ENCODE measurements around the gene ADGRG7. TPM values are rescaled to one million over a fixed set of nuclear protein-coding genes. Genes with fewer than 3 reads are reported as not detected.

The ADGRG7 gene
- total and polyA plus RNA-seq, 8 donors: 0.12 TPM; not detected in 7

DNA sequence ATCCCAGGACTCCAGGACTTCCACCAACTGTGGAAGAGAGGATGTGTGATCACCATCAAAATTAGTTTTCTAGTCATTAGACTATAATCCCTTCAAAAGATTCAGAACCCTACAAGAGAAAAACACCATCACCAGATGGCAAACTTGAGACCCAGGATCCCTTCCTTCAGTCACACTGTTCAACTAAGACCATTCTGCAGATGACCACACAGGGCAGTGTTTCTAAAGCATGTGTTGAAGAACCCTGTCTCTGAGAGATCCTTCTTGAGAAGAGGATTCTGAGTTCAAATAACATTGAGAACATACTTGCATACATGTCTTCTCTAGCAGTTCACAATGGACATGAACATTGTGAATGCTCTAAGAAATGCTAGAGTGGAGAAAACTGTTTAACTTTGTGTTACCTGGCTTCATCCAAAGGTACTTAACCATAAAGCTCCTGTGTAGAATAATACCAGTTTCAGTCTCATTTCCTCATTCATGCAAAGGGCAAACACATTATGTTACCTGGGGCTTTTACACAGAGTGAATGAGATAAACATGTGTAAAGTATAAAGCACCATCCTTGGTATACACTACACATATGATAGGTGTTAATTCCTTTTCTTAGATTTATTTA lies 2.4 kb upstream of the ADGRG7 start:
- ATAC-seq (no peak), FAIRE-seq (no peak), DNase-seq (no peak)
- Histone ChIP-seq H3K27ac (no peak overlapping the region), H3K9me3 (no peaks in the 10 kb centered on the region), H3K27me3 (no peaks in the 10 kb centered on the region), H3K36me3 (no peaks in the 10 kb centered on the region), H3K4me1 (peaks cover 0 to 3% (median 0%) of the 10 kb centered on the region in 3 donors), H3K4me3 (no peak overlapping the region)
- intact Hi-C loops (cut with DNase I): no loop called here
- no peak for TF ChIP-seq CTCF (IDR thresholded peaks at IDR 0.05)

DNA sequence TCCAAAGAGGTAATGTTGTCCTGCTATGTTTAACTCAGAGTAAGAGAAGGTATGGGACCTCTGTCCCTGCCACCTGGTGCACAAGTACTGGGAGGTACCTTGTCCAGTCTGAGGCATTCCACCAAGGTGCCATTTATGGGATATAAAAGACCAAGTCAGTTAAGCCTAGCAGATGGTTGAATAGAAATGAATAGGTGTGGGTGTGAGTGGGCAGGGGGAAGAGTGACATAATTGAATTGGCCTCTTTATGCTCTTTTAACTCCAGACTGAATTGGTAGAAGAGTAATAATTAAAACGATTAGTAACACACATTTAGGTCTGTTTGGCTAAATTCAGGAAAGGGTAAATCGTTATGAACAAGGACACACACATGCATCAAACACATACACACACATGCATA lies 562 bp downstream of the ADGRG7 start:
- TF ChIP-seq CTCF (IDR thresholded peaks at IDR 0.05): no peak
- Histone ChIP-seq H3K27me3 (no peaks in the 10 kb centered on the region), H3K4me1 (peaks cover 0 to 16% (median 7%) of the 10 kb centered on the region in 3 donors), H3K36me3 (no peaks in the 10 kb centered on the region), H3K4me3 (no peak overlapping the region), H3K9me3 (no peaks in the 10 kb centered on the region), H3K27ac (no peak overlapping the region)
- WGBS, 2 donors: 56 to 72% methylated on average over 2 of the region's 2 CpGs
- no peak for ATAC-seq
- DNase-seq: no peak
- intact Hi-C loops (cut with DNase I): no loop called here
- no peak for FAIRE-seq

GRCh38 chr3:100611221-100611620 lies 1.8 kb downstream of the ADGRG7 start:
- Histone ChIP-seq H3K27me3 (no peaks in the 10 kb centered on the region), H3K4me1 (peaks cover 0 to 21% (median 9%) of the 10 kb centered on the region in 3 donors), H3K9me3 (no peaks in the 10 kb centered on the region), H3K27ac (no peak overlapping the region), H3K36me3 (no peaks in the 10 kb centered on the region), H3K4me3 (no peak overlapping the region)
- DNase-seq (no peak), FAIRE-seq (no peak), ATAC-seq (no peak)
- WGBS, 2 donors: 83 to 87% methylated on average over 3 of the region's 3 CpGs
- no peak for TF ChIP-seq CTCF (IDR thresholded peaks at IDR 0.05)
- intact Hi-C loops (cut with DNase I): no loop called here

- peak; percentile 93 for FAIRE-seq
These were observed 4.5 kb downstream of the ADGRG7 start for GRCh38 chr3:100613721-100614390.

More at GRCh38 chr3:100613721-100614390, 4.5 kb downstream of the ADGRG7 start:
- no peaks in the 10 kb centered on the region for H3K9me3 ChIP-seq
- TF ChIP-seq CTCF (IDR thresholded peaks at IDR 0.05): no peak
- peaks cover 0 to 21% (median 9%) of the 10 kb centered on the region in 3 donors for H3K4me1 ChIP-seq
- H3K27me3 ChIP-seq: no peaks in the 10 kb centered on the region
- H3K4me3 ChIP-seq: peak overlapping the region in 2 of 4 donors; percentile 2 to 11
- H3K36me3 ChIP-seq: no peaks in the 10 kb centered on the region
- H3K27ac ChIP-seq: peak overlapping the region in 2 of 4 donors; percentile 10 to 27
- intact Hi-C loops (cut with DNase I): no loop called here
- ATAC-seq (peak; percentile 86 to 96 (median 92)), DNase-seq (no peak)
- 32 to 40% methylated on average over 4 of the region's 4 CpGs for WGBS, 2 donors

All from pancreas (tissue), 10 donors.